Activated CD4-positive, CD25-positive, alpha-beta regulatory T cell treated with anti-CD3 and anti-CD28 coated beads, Interleukin-2, amount 50 U/mL, for 72 hours (primary cell): ENCODE measurements around the gene CFAP299.
"Not testable (repeated sequence)": the region's sequence is repeated elsewhere in the genome, so short reads cannot be mapped to it uniquely, and the experiment has no call there.

Source experiments
- DNase-seq: peaks from one replicate; pipeline ENCODE4 v3.0.0; 2021

CFAP299 gene

GRCh38 chr4:80335554-80336358, at the start of gene CFAP299:
TSS of gene CFAP299 (plus strand) at chr4:80335730.
- peak; percentile 53 for DNase-seq

DNA sequence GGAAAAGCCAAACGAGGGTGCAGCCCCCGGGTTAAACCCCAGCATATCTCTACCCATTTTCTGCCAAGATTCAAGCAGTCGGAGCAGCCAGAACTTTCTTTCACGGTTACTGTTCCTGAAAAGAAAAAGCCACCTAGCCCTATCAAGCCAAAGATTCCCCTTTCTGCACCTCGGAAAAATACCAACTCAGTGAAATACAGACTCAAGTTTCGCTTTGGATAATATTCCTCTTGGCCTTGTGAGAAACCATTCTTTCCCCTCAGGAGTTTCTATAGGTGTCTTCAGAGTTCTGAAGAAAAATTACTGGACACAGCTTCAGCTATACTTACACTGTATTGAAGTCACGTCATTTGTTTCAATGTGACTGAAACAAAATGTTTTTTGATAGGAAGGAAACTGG, 49.1 kb upstream of the CFAP299 start:
- no peak for DNase-seq

GRCh38 chr4:80290665-80291064, 44.9 kb upstream of the CFAP299 start:
- DNase-seq = not testable (repeated sequence)

GRCh38 chr4:80294206-80294605, 41.3 kb upstream of the CFAP299 start:
- DNase-seq = no peak

DNA sequence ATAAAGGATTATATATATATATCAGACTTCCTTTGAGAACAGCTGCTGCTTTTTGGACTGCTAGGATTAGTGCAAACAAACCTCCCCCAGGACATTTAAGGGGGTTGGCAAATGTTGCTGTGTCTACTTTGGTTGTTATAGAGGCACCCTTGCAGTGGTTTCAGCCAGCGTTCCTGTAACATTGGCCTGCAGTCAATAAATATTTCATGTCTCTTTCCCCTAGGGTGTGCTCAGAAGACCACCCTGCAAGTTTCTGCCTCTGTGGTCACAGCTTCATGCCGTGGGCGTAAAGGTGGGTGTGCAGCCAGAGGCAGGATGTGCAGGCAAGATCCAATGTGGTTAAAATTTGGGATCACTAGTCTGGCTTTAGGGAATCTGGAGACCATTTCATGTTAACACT, 40.2 kb upstream of the CFAP299 start:
- no peak for DNase-seq

DNA sequence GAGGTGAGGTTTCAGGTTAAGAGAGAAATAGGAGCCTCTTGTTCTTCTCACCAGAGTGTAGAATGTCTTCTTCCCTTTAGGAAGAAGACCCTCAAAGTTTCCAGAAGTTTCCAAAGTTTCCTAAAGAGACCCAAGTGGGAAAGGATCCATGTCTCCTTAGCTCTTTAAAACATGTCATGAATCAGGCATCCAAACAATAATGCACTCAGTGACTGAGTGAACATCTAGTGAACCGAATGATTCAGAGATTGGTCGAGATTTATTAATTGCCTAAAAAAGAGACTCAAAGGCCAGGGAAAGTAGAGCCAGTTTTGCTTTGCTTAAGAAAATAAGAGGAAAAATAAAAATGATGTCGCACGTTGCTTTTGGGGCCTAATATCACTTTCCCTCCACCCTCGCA, 39.7 kb upstream of the CFAP299 start:
- DNase-seq = no peak

DNA sequence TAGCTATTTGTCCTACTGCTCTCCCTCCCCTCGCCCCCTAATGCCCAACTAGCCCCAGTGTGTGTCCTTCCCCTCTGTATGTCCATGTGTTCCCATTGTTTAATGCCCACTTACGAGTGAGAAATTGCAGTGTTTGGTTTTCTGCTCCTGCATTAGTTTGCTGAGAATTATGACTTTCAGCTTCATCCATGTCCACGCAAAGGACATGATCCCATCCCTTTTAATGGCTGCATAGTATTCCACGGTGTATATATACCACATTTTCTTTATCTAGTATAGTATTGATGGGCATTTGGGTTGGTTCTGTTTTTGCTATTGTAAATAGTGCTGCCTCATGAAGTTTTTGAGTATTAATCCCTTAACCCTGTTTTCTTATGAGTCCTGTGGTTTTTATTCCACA, 33.6 kb upstream of the CFAP299 start:
- DNase-seq = no peak

- DNase-seq = no peak
Observed at GRCh38 chr4:80302616-80303223, 32.8 kb upstream of the CFAP299 start.

- no peak for DNase-seq
Observed at GRCh38 chr4:80305466-80305865, 30.1 kb upstream of the CFAP299 start.

- no peak for DNase-seq
Observed at GRCh38 chr4:80306260-80306659, 29.3 kb upstream of the CFAP299 start.

DNA sequence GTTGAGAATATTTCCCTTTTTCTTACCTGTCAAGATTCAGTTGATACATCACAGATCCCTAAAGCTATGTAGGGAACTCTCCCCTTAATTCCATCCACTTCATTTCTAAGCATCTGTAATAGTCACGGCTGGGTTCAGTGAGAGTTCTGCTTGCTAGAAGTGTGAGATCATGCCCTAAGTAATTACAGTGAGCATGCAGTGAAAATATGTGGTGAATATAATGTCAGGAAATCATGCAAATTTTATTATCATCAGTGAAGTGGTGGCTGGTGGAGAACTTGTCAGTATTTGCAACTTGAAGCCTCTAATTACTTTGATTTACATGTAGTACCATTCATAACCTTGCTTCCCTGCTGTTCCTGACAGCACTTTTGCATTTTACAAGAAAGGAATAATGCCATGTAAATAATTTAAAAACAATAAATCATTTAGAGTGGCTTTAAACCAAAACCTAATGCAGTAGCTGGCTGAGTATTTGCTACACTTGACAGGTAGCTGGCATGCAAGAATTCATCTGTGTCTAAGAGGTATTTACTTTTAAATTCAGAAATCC, 28.3 kb upstream of the CFAP299 start:
- DNase-seq = no peak

DNA sequence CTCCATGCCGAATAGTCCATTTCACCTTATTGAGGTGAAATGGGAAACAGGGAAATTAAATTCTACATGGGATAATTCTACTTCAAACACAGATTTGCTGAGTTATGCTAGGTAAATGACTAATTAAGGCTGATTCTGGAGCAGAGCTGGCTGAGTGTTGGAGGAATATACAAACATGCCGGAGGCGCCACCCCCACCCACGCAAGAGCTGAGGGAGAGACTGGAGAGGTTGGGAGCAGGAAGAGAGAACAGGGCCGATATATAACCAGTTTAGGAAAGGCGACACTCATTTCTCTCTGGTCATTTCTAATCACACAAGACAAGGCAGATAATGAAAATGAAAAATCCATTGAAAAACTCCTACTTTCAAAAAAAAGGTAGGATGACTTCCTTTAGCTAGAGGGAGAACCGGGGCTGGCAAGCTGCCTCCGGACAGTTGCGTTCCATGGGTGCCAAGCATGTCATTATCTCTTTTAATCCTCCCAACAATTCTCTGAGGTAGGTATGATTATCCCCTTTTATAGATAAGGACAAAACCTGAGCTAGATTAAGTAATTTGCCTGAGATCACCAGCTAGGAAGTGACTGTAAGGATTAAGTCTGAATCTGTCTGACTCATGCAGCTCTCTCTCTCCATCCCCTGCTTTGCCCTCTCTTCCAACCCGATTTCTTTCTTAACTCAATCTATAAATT, 27.6 kb upstream of the CFAP299 start:
- no peak for DNase-seq

GRCh38 chr4:80308466-80308822, 27.1 kb upstream of the CFAP299 start:
- DNase-seq = no peak

- no peak for DNase-seq
Observed at GRCh38 chr4:80309294-80310004, 26.1 kb upstream of the CFAP299 start.

DNA sequence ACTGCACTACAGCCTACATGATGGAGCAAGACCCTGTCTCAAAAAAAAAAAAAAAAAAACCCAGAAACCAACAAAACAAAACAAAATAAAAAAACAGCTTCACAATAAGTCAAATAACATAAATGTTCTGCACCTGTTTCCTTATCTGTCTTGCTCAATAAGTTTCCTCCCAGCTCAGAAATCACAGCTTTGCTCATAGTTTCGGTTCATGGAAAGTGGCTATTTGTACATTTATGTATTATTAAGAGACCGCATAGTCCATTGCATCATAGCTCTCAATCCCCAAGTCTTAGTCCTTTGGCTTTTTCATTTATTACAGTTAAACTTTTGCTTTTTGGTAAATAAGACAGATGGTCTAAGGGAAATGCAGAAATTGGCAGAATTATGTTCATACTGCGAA, 24.4 kb upstream of the CFAP299 start:
- no peak for DNase-seq

DNA sequence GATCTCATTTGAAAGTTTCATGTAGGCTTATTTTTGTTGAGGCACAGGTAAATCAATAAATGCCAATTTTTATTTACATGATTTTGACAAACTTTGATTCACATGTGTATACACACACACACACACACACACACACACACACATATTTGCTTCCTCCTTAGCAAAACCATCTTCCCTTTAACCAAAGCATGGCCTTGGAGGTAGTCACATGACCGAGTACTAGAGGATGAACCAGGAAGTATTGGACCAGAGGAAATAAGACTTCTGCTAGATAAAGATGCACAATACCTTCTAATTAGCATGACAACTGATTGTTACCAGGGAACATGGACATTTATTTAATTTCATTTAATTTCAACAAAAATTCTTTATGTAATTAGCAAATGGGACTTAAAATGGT, 23.4 kb upstream of the CFAP299 start:
- DNase-seq = no peak

DNA sequence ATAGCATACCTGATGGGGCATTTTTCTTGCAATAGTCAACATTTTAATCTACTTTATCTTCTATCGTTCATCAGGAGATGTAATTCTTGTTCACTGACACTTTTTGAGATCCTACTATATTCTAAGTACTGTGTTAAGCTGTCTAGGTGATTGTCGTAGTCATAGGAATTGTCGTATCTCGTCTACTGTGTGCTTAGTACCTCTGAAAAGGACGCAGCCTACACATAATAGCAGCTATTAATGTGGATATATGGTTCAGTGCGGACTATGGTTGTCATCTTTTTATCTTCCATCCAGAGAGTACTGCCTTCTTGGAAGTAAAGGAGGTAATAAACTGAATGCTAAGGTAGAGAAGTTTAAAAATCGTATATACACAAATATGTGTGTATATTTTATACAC, 21.9 kb upstream of the CFAP299 start:
- no peak for DNase-seq

- not testable (repeated sequence) for DNase-seq
Observed at GRCh38 chr4:80315848-80316247, 19.7 kb upstream of the CFAP299 start.

- DNase-seq = no peak
Observed at GRCh38 chr4:80321341-80321740, 14.2 kb upstream of the CFAP299 start.

GRCh38 chr4:80321776-80322175, 13.8 kb upstream of the CFAP299 start:
- no peak for DNase-seq

DNA sequence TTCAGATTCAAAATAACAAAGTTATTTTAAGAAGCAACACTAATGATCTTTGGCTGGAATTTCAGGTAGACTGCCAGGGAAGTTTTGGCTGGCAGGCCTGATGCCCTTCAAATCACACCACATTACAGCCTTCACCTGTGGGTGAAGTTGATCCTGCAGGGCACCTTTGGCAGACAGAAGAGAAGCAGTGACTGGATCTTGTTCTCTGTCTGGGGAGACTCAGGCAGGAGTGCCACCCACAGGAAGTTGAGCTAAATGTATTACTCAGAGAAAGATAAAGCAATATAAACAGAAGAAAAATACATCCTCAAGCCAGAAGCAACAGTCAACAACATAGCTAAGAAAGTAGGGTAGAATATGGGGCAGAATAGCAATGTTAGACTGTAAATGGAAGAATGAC, 12.8 kb upstream of the CFAP299 start:
- DNase-seq = no peak

GRCh38 chr4:80324171-80324570, 11.4 kb upstream of the CFAP299 start:
- DNase-seq = no peak

GRCh38 chr4:80331693-80332092, 3.8 kb upstream of the CFAP299 start:
- no peak for DNase-seq
